Small intestine (tissue), 7 donors: ENCODE results near the gene SEC61B. TPM values are rescaled to one million over a fixed set of nuclear protein-coding genes. Genes with fewer than 3 reads are reported as not detected.

Source experiments
- DNase-seq, 2 donors: peaks; one replicate each; pipeline versions ENCODE4 v3.0.0 to v3.0.0-alpha.2; 2013
- FAIRE-seq: peaks from 2 replicates; lab custom pipeline; 2012; peaks lifted over from hg19 to GRCh38; lab: Jason Lieb, UNC
- H3K27ac ChIP-seq, 3 donors: one replicate each; pipeline ENCODE4 v1.5.1; 2013; ENCODE audit warnings: low read length in 2 of 3, mild to moderate bottlenecking in 2 of 3, control low read depth in 1 of 3, inconsistent platforms in 1 of 3, low read depth in 1 of 3, moderate library complexity in 1 of 3
- H3K27me3 ChIP-seq, 3 donors: one replicate each; pipeline ENCODE4 v1.6.1; 2013; ENCODE audit warnings: low read length in 3 of 3, inconsistent platforms in 1 of 3; ENCODE audit not compliant: control insufficient read depth in 3 of 3, insufficient read depth in 3 of 3
- H3K36me3 ChIP-seq, 3 donors: one replicate each; pipeline ENCODE4 v1.6.1; 2013; ENCODE audit warnings: low read length in 3 of 3, inconsistent platforms in 1 of 3, low read depth in 1 of 3, mild to moderate bottlenecking in 1 of 3, moderate library complexity in 1 of 3; ENCODE audit not compliant: control insufficient read depth in 3 of 3, insufficient read depth in 2 of 3
- H3K4me1 ChIP-seq, 3 donors: one replicate each; pipeline ENCODE4 v1.6.1; 2013; ENCODE audit warnings: low read length in 2 of 3, inconsistent platforms in 1 of 3, low read depth in 1 of 3, mild to moderate bottlenecking in 1 of 3, moderate library complexity in 1 of 3; ENCODE audit not compliant: control insufficient read depth in 3 of 3, insufficient read depth in 2 of 3
- H3K4me3 ChIP-seq, 3 donors: one replicate each; pipeline ENCODE4 v1.5.1; 2013; ENCODE audit warnings: low read length in 3 of 3, control low read depth in 1 of 3, inconsistent platforms in 1 of 3, low read depth in 1 of 3, mild to moderate bottlenecking in 1 of 3, moderate library complexity in 1 of 3
- H3K9me3 ChIP-seq, 2 donors: one replicate each; pipeline ENCODE4 v1.6.1; 2013; ENCODE audit warnings: low read depth in 1 of 2, low read length in 1 of 2; ENCODE audit not compliant: control insufficient read depth in 2 of 2, insufficient read depth in 1 of 2
- WGBS, 3 donors: extraction: QIAGEN DNeasy Blood & Tissue Kit; methylation state at CpG; one replicate each; pipeline ENCODE4 v1.1.7; 2013; 5-methylcytosine and 5-hydroxymethylcytosine counted together
- polyA plus RNA-seq, 4 donors: library from polyadenylated mRNA; stranded (reverse) in 3 of 4; unstranded in 1 of 4; fragments of 200-250 nt in 3 of 4; fragments of 120-200 nt in 1 of 4; gene quantifications; one replicate each; pipeline versions ENCODE4 v1.2.1 to v1.2.3, GENCODE V29; 2013
- donor health status: healthy with polysubstance abuse.
- donor health status: control.
- donor health status: control.
- donor health status: Bipolar disorder and iron deficiency.
- donor health status: healthy.

The SEC61B gene
- polyA plus RNA-seq, 4 donors, result 191 to 382 (median 281) TPM

GRCh38 chr9:99249619-99250018 lies 27.5 kb downstream of the SEC61B start:
- H3K27ac ChIP-seq, result no peak overlapping the region
- no peaks in the 10 kb centered on the region for H3K36me3 ChIP-seq
- no peaks in the 10 kb centered on the region for H3K4me1 ChIP-seq
- H3K9me3 ChIP-seq, result no peaks in the 10 kb centered on the region
- no peak overlapping the region for H3K4me3 ChIP-seq
- FAIRE-seq (no peak), DNase-seq (no peak)
- H3K27me3 ChIP-seq, result no peaks in the 10 kb centered on the region

- WGBS, 3 donors, result 94 to 95% (median 94%) methylated on average over 4 of the region's 4 CpGs
- DNase-seq (no peak), FAIRE-seq (no peak)
- no peaks in the 10 kb centered on the region for H3K27me3 ChIP-seq
- no peak overlapping the region for H3K4me3 ChIP-seq
- no peaks in the 10 kb centered on the region for H3K36me3 ChIP-seq
- H3K4me1 ChIP-seq, result no peaks in the 10 kb centered on the region
- H3K27ac ChIP-seq, result no peak overlapping the region
- no peaks in the 10 kb centered on the region for H3K9me3 ChIP-seq
Measured at GRCh38 chr9:99251157-99251556, 29.1 kb downstream of the SEC61B start.

GRCh38 chr9:99253134-99253533 lies 31.1 kb downstream of the SEC61B start:
- 89 to 100% (median 89%) methylated on average over 2 of the region's 2 CpGs for WGBS, 3 donors

GRCh38 chr9:99253772-99254431 lies 31.8 kb downstream of the SEC61B start:
- Histone ChIP-seq H3K27ac (peak overlapping the region in 1 of 3 donors; percentile 71), H3K27me3 (no peaks in the 10 kb centered on the region), H3K9me3 (no peaks in the 10 kb centered on the region), H3K36me3 (no peaks in the 10 kb centered on the region), H3K4me3 (no peak overlapping the region), H3K4me1 (peaks cover 0 to under 1% (median 0%) of the 10 kb centered on the region in 3 donors)
- DNase-seq (no peak), FAIRE-seq (no peak)
- WGBS, 3 donors, result 51 to 70% (median 70%) methylated on average over 15 of the region's 15 CpGs

More at GRCh38 chr9:99253134-99253533, 31.1 kb downstream of the SEC61B start:
- no peaks in the 10 kb centered on the region for H3K36me3 ChIP-seq
- peak overlapping the region in 1 of 3 donors; percentile 71 for H3K27ac ChIP-seq
- H3K4me1 ChIP-seq, result no peaks in the 10 kb centered on the region
- H3K9me3 ChIP-seq, result no peaks in the 10 kb centered on the region
- no peak for DNase-seq
- H3K27me3 ChIP-seq, result no peaks in the 10 kb centered on the region
- no peak for FAIRE-seq
- no peak overlapping the region for H3K4me3 ChIP-seq

GRCh38 chr9:99255651-99256050 lies 33.6 kb downstream of the SEC61B start:
- FAIRE-seq (no peak), DNase-seq (no peak)
- peaks cover 0 to 5% (median 0%) of the 10 kb centered on the region in 3 donors for H3K4me1 ChIP-seq
- no peak overlapping the region for H3K27ac ChIP-seq
- H3K4me3 ChIP-seq, result no peak overlapping the region
- H3K36me3 ChIP-seq, result no peaks in the 10 kb centered on the region
- WGBS, 3 donors, result 68 to 86% (median 85%) methylated on average over 1 of the region's 1 CpG
- no peaks in the 10 kb centered on the region for H3K9me3 ChIP-seq
- no peaks in the 10 kb centered on the region for H3K27me3 ChIP-seq

- WGBS, 3 donors, result 82 to 94% (median 90%) methylated on average over 8 of the region's 8 CpGs
- Histone ChIP-seq H3K36me3 (no peaks in the 10 kb centered on the region), H3K27ac (no peak overlapping the region), H3K9me3 (no peaks in the 10 kb centered on the region), H3K4me1 (peaks cover 0 to 5% (median 0%) of the 10 kb centered on the region in 3 donors), H3K27me3 (no peaks in the 10 kb centered on the region), H3K4me3 (no peak overlapping the region)
- DNase-seq (no peak), FAIRE-seq (no peak)
Measured at GRCh38 chr9:99257723-99258389, 35.8 kb downstream of the SEC61B start.

GRCh38 chr9:99259231-99259918 lies 37.3 kb downstream of the SEC61B start:
- 14 to 30% (median 21%) methylated on average over 27 of the region's 27 CpGs for WGBS, 3 donors
- Histone ChIP-seq H3K9me3 (no peaks in the 10 kb centered on the region), H3K27ac (no peak overlapping the region), H3K36me3 (no peaks in the 10 kb centered on the region), H3K27me3 (no peaks in the 10 kb centered on the region), H3K4me3 (peak overlapping the region in 1 of 3 donors; percentile 22), H3K4me1 (peaks cover 0 to 5% (median 0%) of the 10 kb centered on the region in 3 donors)
- no peak for FAIRE-seq
- DNase-seq, result peak; percentile 30 to 76

- DNase-seq, result no peak
- 78 to 93% (median 89%) methylated on average over 2 of the region's 2 CpGs for WGBS, 3 donors
- peaks cover 0 to 5% (median 0%) of the 10 kb centered on the region in 3 donors for H3K4me1 ChIP-seq
- no peak overlapping the region for H3K27ac ChIP-seq
- no peak for FAIRE-seq
- no peaks in the 10 kb centered on the region for H3K9me3 ChIP-seq
- no peaks in the 10 kb centered on the region for H3K27me3 ChIP-seq
- H3K36me3 ChIP-seq, result no peaks in the 10 kb centered on the region
- H3K4me3 ChIP-seq, result no peak overlapping the region
Measured at GRCh38 chr9:99261923-99262322, 39.8 kb downstream of the SEC61B start.
